ENCODE data around the gene STX19. TPM values are rescaled to one million over a fixed set of nuclear protein-coding genes. Genes with fewer than 3 reads are reported as not detected.
"Not testable (repeated sequence)": the region's sequence is repeated elsewhere in the genome, so short reads cannot be mapped to it uniquely, and the experiment has no call there.

Gene STX19
- total RNA-seq, 1 donor: not detected

- Histone ChIP-seq H3K4me3 (ENCODE audit: low read length) (no peak overlapping the region), H3K9me3 (ENCODE audit: low read depth, low read length) (no peaks in the 10 kb centered on the region), H3K4me1 (ENCODE audit: insufficient read depth, low read length) (peaks cover 13% of the 10 kb centered on the region), H3K27me3 (ENCODE audit: insufficient read depth, low read length) (peaks cover 16% of the 10 kb centered on the region)
Observed at GRCh38 chr3:93969997-93970396, 58.4 kb downstream of the STX19 start.

GRCh38 chr3:93969443-93969842, 59.0 kb downstream of the STX19 start:
- H3K9me3 ChIP-seq (ENCODE audit: low read depth, low read length): no peaks in the 10 kb centered on the region
- peaks cover 16% of the 10 kb centered on the region for H3K27me3 ChIP-seq (ENCODE audit: insufficient read depth, low read length)
- no peak overlapping the region for H3K4me3 ChIP-seq (ENCODE audit: low read length)
- peaks cover 13% of the 10 kb centered on the region for H3K4me1 ChIP-seq (ENCODE audit: insufficient read depth, low read length)

DNA sequence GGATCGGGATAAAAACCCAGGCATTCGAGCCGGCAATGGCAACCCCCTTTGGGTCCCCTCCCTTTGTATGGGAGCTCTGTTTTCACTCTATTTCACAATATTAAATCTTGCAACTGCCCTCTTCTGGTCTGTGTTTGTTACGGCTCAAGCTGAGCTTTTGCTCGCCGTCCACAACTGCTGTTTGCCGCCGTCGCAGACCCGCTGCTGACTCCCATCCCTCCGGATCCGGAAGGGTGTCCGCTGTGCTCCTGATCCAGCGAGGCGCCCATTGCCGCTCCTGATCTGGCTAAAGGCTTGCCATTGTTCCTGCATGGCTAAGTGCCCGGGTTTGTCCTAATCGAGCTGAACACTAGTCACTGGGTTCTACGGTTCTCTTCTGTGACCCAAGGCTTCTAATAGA, 63.3 kb downstream of the STX19 start:
- not testable (repeated sequence) for H3K4me1 ChIP-seq (ENCODE audit: insufficient read depth, low read length); H3K27me3 ChIP-seq (ENCODE audit: insufficient read depth, low read length); H3K9me3 ChIP-seq (ENCODE audit: low read depth, low read length); H3K4me3 ChIP-seq (ENCODE audit: low read length)

Other genes starting within 250 kb of the STX19 start
- 6.8 TPM for gene PROS1, start 54.7 kb downstream of the STX19 start, total RNA-seq
- gene ARL13B, start 48.4 kb downstream of the STX19 start, total RNA-seq: 3.0 TPM
- 1.0 TPM for gene DHFR2, start 34.3 kb upstream of the STX19 start, total RNA-seq
- gene NSUN3, start 34.5 kb upstream of the STX19 start, total RNA-seq: 32.2 TPM